ENCODE results near the gene DENND1C.
A peak's percentile ranks its signal among the peaks of the same experiment; 100 is the strongest.

DENND1C gene

DNA sequence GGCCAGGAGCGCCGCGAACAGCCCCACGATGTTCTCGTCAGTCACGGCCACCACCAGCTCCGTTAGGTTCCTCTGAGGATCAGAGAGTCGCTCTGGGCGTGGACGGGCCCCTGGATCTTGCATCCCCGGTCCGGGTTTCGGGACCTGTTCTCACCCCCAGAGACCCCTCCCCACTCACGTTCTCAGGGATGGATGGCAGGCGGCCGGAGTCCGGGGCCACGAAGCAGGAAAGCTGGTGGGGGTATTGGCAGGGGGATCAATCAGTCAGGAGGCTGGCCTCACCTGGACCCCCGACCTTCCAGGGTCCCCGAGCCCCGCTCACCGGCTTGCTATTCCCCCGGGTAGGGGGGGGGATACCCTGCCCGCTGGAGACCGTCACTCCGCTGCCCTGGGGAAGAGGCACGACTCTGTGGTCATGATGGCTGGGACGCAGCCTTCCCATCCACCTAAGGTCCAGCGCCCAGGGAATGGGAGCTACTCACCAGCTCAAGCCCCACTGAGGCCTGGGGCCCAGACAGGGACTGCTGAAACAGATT lies 4.6 kb downstream of the DENND1C start:
- no peak for DNase-seq

DNA sequence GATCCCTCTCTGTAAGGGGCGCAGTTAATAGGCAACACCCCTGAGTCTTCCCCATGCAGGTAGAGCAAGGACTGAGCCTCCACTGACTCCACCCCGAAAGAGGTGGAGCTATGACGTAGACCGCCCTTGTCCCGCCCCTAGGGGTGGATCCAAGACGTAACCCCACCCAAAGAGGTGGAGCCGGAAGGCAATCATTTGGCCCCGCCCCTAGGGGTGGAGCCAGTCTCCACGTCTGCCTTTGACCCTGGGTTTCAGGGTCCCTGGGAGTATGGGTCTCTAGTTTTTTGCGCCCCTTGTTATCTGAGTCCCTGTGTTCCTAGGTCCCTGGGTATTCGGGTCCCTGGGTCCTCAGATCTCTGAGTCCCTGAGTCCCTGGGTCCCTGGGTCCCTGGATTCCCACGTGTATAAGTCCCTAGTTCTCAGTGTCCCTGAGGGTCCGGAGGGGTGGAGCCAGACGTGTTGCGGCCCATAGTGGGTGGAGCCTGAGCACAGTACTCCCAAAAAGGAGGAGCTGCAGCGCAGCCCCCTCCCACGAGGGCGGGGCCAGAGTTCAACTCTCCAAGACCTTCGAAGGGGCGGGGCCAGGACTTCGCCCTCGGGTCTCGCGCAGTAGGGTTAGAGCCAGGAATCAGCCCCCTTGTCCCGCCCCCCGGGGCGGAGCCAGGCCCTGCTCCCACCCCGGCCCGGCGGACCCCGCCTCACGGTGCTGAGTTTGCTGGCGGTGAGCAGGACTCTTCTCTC lies 5.3 kb downstream of the DENND1C start:
- no peak for DNase-seq

DNA sequence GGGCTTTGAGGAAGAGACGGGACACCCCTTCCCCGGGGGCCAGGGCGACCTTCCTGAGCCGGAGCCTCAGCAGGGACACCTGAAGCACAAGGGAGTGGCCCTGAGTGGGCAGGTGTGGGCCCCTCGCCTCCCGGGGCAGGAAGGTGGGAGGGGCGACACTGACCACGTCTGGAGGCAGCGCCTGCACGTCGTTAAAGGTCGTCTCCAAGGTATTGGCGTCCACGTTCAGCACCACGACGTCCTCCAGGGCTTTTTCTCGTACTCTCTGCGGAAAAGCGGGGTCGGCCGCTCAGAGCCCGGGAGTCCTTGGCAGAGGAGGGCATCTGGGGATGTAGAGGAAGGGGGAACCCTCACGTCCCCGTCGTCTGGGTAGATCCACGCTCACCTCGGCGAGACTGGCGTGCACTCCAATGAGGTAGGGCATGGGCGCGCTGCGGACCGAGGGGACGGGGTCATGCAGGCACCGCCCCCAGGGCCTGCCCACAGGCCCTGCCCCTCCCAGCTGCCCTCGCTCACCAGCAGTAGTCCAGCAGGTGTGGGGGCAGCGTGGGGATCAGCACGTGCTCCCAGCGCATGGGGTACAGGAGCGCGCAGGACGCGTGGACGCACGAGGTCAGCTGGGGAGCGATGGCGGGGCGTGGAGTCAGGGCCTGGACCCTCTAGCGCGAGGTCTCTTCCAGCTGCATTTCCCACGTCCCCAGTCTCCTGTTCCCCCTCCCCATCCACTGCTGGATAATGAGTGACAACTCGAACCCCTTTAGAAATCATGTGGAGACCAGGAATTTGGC lies 6.1 kb downstream of the DENND1C start:
- no peak for DNase-seq

GRCh38 chr19:6473647-6474046 lies 7.9 kb downstream of the DENND1C start:
- no peak for DNase-seq

GRCh38 chr19:6472713-6473112 lies 8.9 kb downstream of the DENND1C start:
- DNase-seq = no peak

DNA sequence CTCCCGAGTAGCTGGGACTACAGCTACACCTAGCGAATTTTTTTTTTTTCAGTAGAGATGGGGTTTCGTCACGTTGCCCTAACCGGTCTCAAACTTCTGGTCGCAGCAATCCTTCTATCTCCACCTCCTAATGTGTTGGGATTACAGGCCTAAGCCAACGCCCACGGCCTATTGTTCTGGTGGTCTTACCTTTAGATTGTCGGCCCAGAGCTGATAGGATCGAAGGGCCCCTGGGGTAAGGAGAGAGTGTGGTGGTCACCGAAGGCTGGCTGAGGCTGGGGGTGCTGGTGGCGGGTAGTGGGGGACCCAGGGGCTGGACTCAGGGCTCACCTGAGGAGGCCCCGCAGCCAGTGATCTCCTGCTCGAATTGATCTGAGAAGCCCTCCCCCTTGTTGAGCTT lies 10.5 kb downstream of the DENND1C start:
- no peak for DNase-seq

DNA sequence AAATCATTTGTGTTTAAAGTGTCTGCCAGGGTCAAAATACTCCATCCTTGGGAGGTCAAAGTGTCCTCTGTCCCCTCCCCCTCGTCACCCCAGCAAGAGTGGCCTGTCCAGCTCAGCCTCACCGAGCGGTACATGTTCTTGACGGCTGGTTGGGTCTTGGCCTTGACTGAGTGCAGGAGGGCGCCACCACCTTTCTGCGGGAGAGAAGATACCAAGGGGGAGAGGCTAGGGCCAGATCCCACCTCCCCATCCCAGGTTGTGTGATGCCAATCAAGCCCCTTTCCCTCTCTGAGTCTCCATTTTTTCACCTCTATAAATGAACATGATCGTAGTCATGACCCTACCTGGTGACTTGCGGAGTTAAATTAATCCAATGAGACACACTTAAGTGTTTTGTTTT lies 11.4 kb downstream of the DENND1C start:
- no peak for DNase-seq

- no peak for DNase-seq
These were observed 14.2 kb downstream of the DENND1C start for GRCh38 chr19:6467384-6467783.

- no peak for DNase-seq
These were observed 14.9 kb downstream of the DENND1C start for GRCh38 chr19:6466526-6467248.

GRCh38 chr19:6465663-6466062 lies 15.9 kb downstream of the DENND1C start:
- DNase-seq = no peak

DNA sequence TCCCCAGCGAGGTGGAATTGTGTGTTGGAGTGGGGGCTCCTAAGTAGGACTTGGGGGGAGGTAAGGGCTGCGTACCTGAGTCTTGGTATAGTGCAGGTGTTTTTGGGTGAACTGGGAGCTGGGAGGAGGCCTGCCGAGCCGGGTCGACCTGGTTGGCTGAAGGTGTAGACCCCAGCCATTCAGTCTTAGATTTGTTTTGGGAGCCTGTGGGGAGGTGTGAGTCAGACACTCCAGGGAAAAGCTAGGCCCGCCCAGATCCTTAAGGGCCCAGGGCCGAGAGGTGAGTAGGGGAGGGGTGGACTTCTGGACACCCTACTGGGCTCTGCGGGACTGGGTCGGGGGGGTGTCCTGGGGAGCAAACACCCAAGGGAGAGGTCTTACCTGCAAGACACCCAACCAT lies 16.6 kb downstream of the DENND1C start:
- no peak for DNase-seq

DNA sequence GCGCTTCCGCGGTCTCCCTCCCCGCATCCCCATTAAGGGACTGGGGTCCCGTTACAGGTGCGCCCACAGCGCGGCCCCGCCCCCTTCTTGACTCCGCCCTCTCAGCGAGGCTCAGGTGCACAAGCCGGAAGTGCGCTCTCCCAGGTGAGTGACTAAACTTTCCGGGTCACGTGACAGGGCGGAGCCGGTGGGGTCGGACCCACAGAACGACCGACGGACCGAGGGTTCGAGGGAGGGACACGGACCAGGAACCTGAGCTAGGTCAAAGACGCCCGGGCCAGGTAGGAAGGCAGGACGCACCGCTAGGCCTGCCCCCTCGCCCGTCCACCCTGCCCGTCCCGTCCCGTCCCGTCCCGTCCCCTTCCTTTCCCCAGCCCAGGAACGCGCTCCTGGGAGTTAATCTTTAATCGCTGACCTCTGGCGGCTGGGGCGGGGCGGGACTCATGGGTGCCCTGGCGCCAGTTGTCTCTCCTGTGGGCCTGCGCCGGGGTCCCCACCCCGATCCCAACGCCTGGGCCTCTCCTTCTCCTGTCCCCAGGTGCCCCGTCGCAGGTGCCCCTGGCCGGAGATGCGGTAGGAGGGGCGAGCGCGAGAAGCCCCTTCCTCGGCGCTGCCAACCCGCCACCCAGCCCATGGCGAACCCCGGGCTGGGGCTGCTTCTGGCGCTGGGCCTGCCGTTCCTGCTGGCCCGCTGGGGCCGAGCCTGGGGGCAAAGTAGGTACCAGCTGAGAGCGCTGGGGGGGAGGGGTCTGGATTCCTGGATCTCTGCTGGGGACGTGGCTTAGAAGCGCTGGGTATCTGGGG lies 17.3 kb downstream of the DENND1C start, which contains the start of gene CRB3:
TSS of gene CRB3 (plus strand) at position 202 of the 804 bp plus-strand sequence. CDS start at position 633, 431 bp downstream.
- peak; percentile 85 for DNase-seq

DNA sequence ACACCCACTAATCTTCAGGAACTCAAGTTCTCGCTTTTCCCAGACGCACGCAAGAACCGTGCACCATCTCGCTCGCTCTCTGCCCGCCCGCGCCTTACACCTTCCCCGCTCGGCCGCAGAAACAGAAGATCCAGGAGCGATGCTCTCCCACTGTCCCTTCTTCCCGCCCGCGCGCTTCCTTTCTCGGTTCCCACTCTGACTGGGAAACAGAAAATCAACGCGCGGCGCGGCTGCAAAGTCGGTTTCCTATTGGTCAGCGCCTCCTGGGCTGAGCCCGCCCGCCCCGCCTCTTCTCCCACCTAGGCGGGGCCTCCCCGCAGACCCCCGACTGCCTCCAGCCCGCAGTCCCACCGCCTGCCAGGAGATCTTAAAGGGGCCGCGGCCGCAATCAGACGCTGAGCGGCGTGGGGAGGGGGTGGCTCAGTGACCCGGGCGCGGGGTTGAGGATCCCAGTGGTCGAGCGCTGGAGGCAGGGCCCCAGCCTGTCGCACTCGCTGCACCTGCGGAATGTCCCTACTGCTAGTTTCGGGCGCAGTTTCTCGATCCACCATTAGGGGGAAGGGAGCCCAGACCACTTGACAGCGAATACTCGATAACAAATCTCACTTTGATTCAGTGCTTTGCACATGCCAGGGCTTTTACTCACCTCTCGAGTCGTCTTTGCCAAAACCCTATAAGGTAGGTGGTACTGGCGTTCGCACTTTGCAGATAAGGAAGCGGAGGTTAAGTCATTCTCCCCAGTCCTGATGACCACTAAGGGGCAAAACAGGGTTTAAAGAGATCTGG lies 21.3 kb downstream of the DENND1C start:
- peak; percentile 96 for DNase-seq

DNA sequence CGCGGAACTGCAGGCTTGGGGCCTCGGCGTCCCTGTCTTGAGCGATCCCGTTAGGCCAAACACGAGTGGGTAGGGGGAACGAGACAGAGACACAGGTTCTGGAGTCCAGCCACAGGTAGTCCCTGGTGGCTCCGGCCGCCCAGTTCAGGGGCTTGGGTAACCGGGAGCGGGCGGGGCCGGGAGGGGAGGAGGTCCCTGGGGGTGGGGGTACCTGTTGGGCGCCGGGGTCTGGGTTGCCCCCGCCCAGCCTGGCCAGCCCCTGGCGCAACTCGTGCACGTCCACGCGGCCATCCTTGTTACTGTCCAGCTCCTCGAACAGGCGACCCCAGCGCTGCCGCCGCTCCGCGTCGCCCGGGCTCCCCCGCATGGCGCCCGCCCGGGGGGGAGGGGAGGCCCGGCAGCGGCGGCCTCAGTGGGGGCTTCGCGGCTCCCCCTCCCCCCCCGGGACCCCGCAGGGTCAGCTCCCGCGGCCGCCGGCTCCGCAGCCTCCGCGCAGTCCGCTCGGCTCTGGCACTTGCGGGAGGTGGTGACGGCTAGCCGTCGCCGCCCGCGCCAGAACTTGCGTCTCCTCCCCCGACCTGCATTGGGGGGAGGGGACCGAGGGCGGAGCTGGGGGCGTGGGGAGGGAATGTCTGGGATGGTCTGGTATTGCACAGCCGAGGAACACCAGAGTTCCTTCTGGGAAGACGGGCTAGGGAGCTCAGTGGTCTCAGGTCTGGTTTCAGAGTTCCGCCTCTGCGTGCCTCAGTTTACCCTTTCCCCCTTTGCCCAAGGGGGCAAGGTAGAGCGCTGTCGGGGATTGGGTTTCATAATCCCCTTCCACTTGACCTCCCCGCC lies 22.1 kb downstream of the DENND1C start, which contains the start of gene SLC25A23:
TSS of gene SLC25A23 (minus strand) at position 531 of the 837 bp plus-strand sequence. CDS start at position 367, 164 bp downstream.
- peak; percentile 31 for DNase-seq

DNA sequence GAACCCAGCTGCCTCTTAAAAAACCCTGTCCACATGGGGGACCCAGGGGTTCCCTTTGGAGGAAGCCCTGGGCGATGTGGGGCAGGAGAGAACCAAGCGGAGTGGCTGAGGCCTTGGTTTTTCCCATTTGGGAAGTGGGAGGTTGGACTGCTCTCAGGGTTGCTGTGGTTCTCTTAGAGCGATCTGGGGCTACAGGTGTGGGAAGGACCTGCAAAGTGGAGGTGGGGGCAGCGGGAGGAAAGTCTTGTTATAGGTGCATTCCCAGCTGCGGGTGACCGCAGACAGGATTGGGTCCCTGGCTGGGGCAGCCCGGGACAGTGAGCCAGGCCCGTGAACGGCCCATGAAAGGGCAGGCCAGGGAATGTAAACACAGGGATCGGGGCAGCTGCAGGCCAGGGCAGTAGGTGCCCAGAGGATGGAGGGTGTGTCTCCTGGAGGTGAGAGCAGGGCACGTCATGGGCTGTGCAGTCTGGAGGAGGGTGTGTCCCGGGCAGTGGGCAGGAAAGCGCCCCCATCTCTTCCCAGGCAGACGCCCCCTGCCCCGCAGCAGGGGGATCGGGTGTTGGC lies 22.8 kb downstream of the DENND1C start:
- no peak for DNase-seq

- no peak for DNase-seq
These were observed 23.5 kb downstream of the DENND1C start for GRCh38 chr19:6457958-6458694.

- DNase-seq = no peak
These were observed 25.7 kb downstream of the DENND1C start for GRCh38 chr19:6455924-6456323.

DNA sequence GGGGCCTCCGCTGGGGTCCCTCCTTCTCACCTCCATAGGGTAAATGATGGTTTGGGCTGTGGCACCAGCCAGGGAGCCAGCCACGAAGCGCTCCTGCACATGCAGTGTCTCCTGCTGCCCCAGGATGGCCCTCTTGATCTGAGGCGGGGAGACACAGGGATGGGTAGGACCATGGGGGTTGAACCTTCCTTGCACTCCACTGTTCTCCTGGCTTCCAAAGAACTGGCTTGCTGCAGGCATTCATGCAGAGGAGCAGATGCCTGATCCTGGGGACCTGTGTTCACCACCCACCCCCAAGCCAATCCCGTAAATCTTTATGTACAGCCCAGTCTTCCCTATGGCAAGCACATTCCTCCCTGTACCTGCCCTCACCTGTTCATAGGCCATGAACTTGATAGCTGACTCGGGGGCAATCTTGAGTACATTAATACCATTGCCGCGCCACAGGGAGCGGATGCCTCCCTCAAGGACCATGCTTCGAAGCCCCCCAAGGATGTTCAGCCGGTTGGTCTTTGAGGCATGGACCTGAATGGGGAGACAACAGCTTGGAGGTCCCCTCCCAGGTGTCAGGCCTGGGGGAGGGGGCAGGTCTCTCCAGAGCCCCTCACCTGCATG lies 27.5 kb downstream of the DENND1C start:
- no peak for DNase-seq

- no peak for DNase-seq
These were observed 28.7 kb downstream of the DENND1C start for GRCh38 chr19:6452899-6453298.
